ENCODE data around the gene CDK5RAP2. TPM values are rescaled to one million over a fixed set of nuclear protein-coding genes. Genes with fewer than 3 reads are reported as not detected.
"Not testable (repeated sequence)": the region's sequence is repeated elsewhere in the genome, so short reads cannot be mapped to it uniquely, and the experiment has no call there.

CDK5RAP2 gene
- total and polyA plus RNA-seq, 8 donors, result 14.8 to 37.1 (median 21.7) TPM

GRCh38 chr9:120463765-120464164, 116.2 kb downstream of the CDK5RAP2 start:
- H3K27ac ChIP-seq, result no peak overlapping the region
- H3K9me3 ChIP-seq, result no peaks in the 10 kb centered on the region
- TF ChIP-seq CTCF (IDR thresholded peaks at IDR 0.05), result no peak
- peaks cover 0 to 4% (median 0%) of the 10 kb centered on the region in 3 donors for H3K36me3 ChIP-seq
- no peak for DNase-seq
- ATAC-seq, result no peak
- no peaks in the 10 kb centered on the region for H3K27me3 ChIP-seq
- H3K4me1 ChIP-seq, result no peaks in the 10 kb centered on the region
- no peak overlapping the region for H3K4me3 ChIP-seq
- intact Hi-C loops (cut with DNase I), result no loop called here
- 94 to 97% methylated on average over 4 of the region's 4 CpGs for WGBS, 2 donors
- no peak for FAIRE-seq

- WGBS, 2 donors, result 95 to 96% methylated on average over 9 of the region's 9 CpGs
- H3K27ac ChIP-seq; intact Hi-C loops (cut with DNase I); FAIRE-seq; H3K9me3 ChIP-seq; DNase-seq; H3K4me3 ChIP-seq; H3K4me1 ChIP-seq; ATAC-seq; H3K27me3 ChIP-seq; H3K36me3 ChIP-seq: not testable (repeated sequence)
Measured at GRCh38 chr9:120461677-120462076, 118.3 kb downstream of the CDK5RAP2 start.

- TF ChIP-seq CTCF (IDR thresholded peaks at IDR 0.05), result no peak
- H3K4me3 ChIP-seq, result no peak overlapping the region
- intact Hi-C loops (cut with DNase I), result no loop called here
- no peaks in the 10 kb centered on the region for H3K4me1 ChIP-seq
- peaks cover 0 to 13% (median 0%) of the 10 kb centered on the region in 3 donors for H3K36me3 ChIP-seq
- DNase-seq (no peak), ATAC-seq (no peak), FAIRE-seq (no peak)
- H3K27me3 ChIP-seq, result no peaks in the 10 kb centered on the region
- H3K9me3 ChIP-seq, result no peaks in the 10 kb centered on the region
- no peak overlapping the region for H3K27ac ChIP-seq
- 89 to 96% methylated on average over 3 of the region's 3 CpGs for WGBS, 2 donors
Measured at GRCh38 chr9:120456218-120456617, 123.7 kb downstream of the CDK5RAP2 start.

GRCh38 chr9:120454467-120454866, 125.5 kb downstream of the CDK5RAP2 start:
- no peaks in the 10 kb centered on the region for H3K27me3 ChIP-seq
- DNase-seq (no peak), ATAC-seq (no peak), FAIRE-seq (no peak)
- H3K36me3 ChIP-seq, result peaks cover 0 to 13% (median 0%) of the 10 kb centered on the region in 3 donors
- H3K27ac ChIP-seq, result no peak overlapping the region
- 89 to 94% methylated on average over 3 of the region's 3 CpGs for WGBS, 2 donors
- intact Hi-C loops (cut with DNase I), result no loop called here
- H3K9me3 ChIP-seq, result no peaks in the 10 kb centered on the region
- H3K4me3 ChIP-seq, result no peak overlapping the region
- TF ChIP-seq CTCF (IDR thresholded peaks at IDR 0.05), result no peak
- H3K4me1 ChIP-seq, result no peaks in the 10 kb centered on the region

- no peak for ATAC-seq
- intact Hi-C loops (cut with DNase I), result no loop called here
- Histone ChIP-seq H3K27ac (no peak overlapping the region), H3K36me3 (peaks cover 0 to 13% (median 0%) of the 10 kb centered on the region in 3 donors), H3K4me1 (no peaks in the 10 kb centered on the region), H3K9me3 (no peaks in the 10 kb centered on the region), H3K4me3 (no peak overlapping the region), H3K27me3 (no peaks in the 10 kb centered on the region)
- 86 to 92% methylated on average over 4 of the region's 4 CpGs for WGBS, 2 donors
- no peak for DNase-seq
- FAIRE-seq, result no peak
- TF ChIP-seq CTCF (IDR thresholded peaks at IDR 0.05), result no peak
Measured at GRCh38 chr9:120453792-120454191, 126.2 kb downstream of the CDK5RAP2 start.
